HEK293 (cell line): ENCODE measurements around the gene SARM1.

Source experiments
- BCL11B ChIP-seq: fragments of 450-650 bp; formaldehyde crosslinking; IDR thresholded peaks from 2 replicates; pipeline ENCODE4 v1.5.1; 2016; ENCODE audit warnings: low read depth, missing biosample characterization, missing genetic modification characterization
- HOXC10 ChIP-seq: sonication (generic); formaldehyde crosslinking; IDR thresholded peaks from 2 replicates; pipeline ENCODE4 v1.8.1; 2023; ENCODE audit warnings: mild to moderate bottlenecking, missing genetic modification reagents
- RBAK ChIP-seq: fragments of 450-650 bp; formaldehyde crosslinking; IDR thresholded peaks from 2 replicates; pipeline ENCODE4 v1.5.1; 2016; ENCODE audit warnings: missing biosample characterization, missing genetic modification characterization
- SALL2 ChIP-seq: fragments of 450-650 bp; formaldehyde crosslinking; IDR thresholded peaks from 2 replicates; pipeline ENCODE4 v1.5.0; 2017; ENCODE audit warnings: missing biosample characterization, mild to moderate bottlenecking, missing genetic modification characterization, borderline replicate concordance
- YY2 ChIP-seq: fragments of 450-650 bp; formaldehyde crosslinking; IDR thresholded peaks from 2 replicates; pipeline ENCODE4 v1.5.1; 2016; ENCODE audit warnings: missing biosample characterization, missing genetic modification characterization
- ZBTB1 ChIP-seq: fragments of 450-650 bp; formaldehyde crosslinking; IDR thresholded peaks from 2 replicates; pipeline ENCODE4 v1.5.1; 2016; ENCODE audit warnings: missing biosample characterization, missing genetic modification characterization
- ZBTB17 ChIP-seq: fragments of 450-650 bp; formaldehyde crosslinking; IDR thresholded peaks from 2 replicates; pipeline ENCODE4 v1.5.1; 2016; ENCODE audit warnings: missing biosample characterization, missing genetic modification characterization
- ZIC2 ChIP-seq: fragments of 450-650 bp; formaldehyde crosslinking; IDR thresholded peaks from 2 replicates; pipeline ENCODE4 v1.5.1; 2016; ENCODE audit warnings: missing biosample characterization, missing genetic modification characterization
- ZNF114 ChIP-seq: fragments of 450-650 bp; formaldehyde crosslinking; IDR thresholded peaks from 2 replicates; pipeline ENCODE4 v1.5.0; 2017; ENCODE audit warnings: missing biosample characterization, missing genetic modification characterization
- ZNF239 ChIP-seq: fragments of 450-650 bp; formaldehyde crosslinking; IDR thresholded peaks from 2 replicates; pipeline ENCODE4 v1.5.1; 2016; ENCODE audit warnings: missing biosample characterization, missing genetic modification characterization
- ZNF548 ChIP-seq: fragments of 450-650 bp; formaldehyde crosslinking; IDR thresholded peaks from 2 replicates; pipeline ENCODE4 v1.5.1; 2016; ENCODE audit warnings: missing biosample characterization, missing genetic modification characterization
- ZNF558 ChIP-seq: fragments of 450-650 bp; formaldehyde crosslinking; IDR thresholded peaks from 2 replicates; pipeline ENCODE4 v1.5.1; 2016; ENCODE audit warnings: missing biosample characterization, missing genetic modification characterization
- ZNF571 ChIP-seq: fragments of 450-650 bp; formaldehyde crosslinking; IDR thresholded peaks from 2 replicates; pipeline ENCODE4 v1.5.0; 2017; ENCODE audit warnings: missing biosample characterization, missing genetic modification characterization
- ZNF677 ChIP-seq: fragments of 450-650 bp; IDR thresholded peaks from 2 replicates; pipeline ENCODE4 v1.5.0; 2018; ENCODE audit warnings: missing biosample characterization, mild to moderate bottlenecking, missing genetic modification characterization, moderate library complexity
- ZNF76 ChIP-seq: fragments of 450-650 bp; formaldehyde crosslinking; IDR thresholded peaks from 2 replicates; pipeline ENCODE4; 2016; ENCODE audit warnings: low read depth, missing biosample characterization, missing genetic modification characterization, borderline replicate concordance
- TF ChIP-seq, protein P1 (sequence below): fragments of 450-650 bp; formaldehyde crosslinking; IDR thresholded peaks from 2 replicates; pipeline ENCODE4 v1.5.1; 2016; ENCODE audit warnings: missing biosample characterization, missing genetic modification characterization
- TF ChIP-seq, protein P2 (sequence below): IDR thresholded peaks from 2 replicates; pipeline ENCODE4 v1.6.1; 2011; ENCODE audit warnings: mild to moderate bottlenecking, low read depth, low read length, borderline replicate concordance
- TF ChIP-seq, protein P3 (sequence below): fragments of 450-650 bp; formaldehyde crosslinking; IDR thresholded peaks from 2 replicates; pipeline ENCODE4 v1.5.1; 2016; ENCODE audit warnings: missing biosample characterization, missing genetic modification characterization
- TF ChIP-seq, protein P4 (sequence below): fragments of 450-650 bp; formaldehyde crosslinking; IDR thresholded peaks from 2 replicates; pipeline ENCODE4 v1.5.1; 2017; ENCODE audit warnings: missing biosample characterization, missing genetic modification characterization
- TF ChIP-seq, protein P5 (sequence below): fragments of 450-650 bp; formaldehyde crosslinking; IDR thresholded peaks from 2 replicates; pipeline ENCODE4 v1.5.1; 2016; ENCODE audit warnings: missing biosample characterization, missing genetic modification characterization

Gene SARM1

DNA sequence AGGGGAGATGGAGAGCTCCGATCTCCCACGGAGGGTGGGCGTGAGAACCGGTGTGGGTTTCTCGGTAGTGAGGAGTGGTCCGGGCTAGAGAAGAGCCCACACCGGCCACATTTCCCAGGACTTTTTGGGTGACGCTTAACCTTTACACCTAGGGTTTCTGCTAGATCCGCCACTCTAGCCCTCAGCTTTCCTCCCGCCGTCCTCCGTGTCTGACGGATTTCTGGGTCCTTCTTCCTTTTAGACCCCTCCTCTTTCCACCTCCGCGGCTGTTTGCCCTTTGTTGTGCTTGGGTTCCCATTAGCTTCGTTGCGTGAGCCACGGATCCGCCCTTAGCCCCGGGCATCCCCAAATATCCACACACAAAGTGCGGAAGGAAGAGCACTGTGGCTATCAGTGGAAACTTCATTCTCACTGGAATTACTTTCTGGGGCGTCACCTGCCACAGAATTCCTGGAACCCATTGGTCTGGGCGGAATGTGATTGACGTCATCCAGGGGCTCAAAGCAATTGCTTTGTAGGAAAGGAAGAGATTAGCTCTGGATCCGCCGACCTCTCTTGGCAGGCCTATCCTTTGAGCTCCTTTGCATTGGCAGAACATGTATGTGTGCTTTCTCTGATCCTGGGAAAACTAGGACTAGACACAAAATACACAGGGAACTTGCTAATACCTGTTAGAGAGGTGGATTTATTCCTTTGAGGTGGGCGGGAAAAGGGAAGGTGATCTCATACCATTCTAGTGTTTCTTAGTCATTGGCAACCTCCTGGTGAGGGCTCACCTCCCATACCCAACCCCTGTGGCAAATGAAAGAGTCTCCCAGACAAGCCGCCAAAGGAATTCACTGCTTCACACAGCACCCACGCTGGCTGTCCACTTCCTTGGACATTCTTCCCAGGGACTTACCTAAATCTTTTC, 35.3 kb upstream of the SARM1 start (continued):
- TF ChIP-seq, protein P1, sequence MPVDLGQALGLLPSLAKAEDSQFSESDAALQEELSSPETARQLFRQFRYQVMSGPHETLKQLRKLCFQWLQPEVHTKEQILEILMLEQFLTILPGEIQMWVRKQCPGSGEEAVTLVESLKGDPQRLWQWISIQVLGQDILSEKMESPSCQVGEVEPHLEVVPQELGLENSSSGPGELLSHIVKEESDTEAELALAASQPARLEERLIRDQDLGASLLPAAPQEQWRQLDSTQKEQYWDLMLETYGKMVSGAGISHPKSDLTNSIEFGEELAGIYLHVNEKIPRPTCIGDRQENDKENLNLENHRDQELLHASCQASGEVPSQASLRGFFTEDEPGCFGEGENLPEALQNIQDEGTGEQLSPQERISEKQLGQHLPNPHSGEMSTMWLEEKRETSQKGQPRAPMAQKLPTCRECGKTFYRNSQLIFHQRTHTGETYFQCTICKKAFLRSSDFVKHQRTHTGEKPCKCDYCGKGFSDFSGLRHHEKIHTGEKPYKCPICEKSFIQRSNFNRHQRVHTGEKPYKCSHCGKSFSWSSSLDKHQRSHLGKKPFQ (tag by site-specific recombination): no peak
- TF ChIP-seq ZNF571: no peak
- TF ChIP-seq ZNF548: no peak
- no peak for TF ChIP-seq RBAK
- TF ChIP-seq ZIC2: peak; percentile 39; the same call in 1 of the 2 replicates
- TF ChIP-seq, protein P2, sequence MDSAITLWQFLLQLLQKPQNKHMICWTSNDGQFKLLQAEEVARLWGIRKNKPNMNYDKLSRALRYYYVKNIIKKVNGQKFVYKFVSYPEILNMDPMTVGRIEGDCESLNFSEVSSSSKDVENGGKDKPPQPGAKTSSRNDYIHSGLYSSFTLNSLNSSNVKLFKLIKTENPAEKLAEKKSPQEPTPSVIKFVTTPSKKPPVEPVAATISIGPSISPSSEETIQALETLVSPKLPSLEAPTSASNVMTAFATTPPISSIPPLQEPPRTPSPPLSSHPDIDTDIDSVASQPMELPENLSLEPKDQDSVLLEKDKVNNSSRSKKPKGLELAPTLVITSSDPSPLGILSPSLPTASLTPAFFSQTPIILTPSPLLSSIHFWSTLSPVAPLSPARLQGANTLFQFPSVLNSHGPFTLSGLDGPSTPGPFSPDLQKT: no peak
- no peak for TF ChIP-seq HOXC10 (CRISPR knock-in tag)
- TF ChIP-seq ZBTB17 (tag by site-specific recombination): peak; percentile 87
- no peak for TF ChIP-seq ZNF114
- no peak for TF ChIP-seq ZNF239 (tag by site-specific recombination)
- TF ChIP-seq ZNF677 (tag by site-specific recombination): no peak
- TF ChIP-seq, protein P3, sequence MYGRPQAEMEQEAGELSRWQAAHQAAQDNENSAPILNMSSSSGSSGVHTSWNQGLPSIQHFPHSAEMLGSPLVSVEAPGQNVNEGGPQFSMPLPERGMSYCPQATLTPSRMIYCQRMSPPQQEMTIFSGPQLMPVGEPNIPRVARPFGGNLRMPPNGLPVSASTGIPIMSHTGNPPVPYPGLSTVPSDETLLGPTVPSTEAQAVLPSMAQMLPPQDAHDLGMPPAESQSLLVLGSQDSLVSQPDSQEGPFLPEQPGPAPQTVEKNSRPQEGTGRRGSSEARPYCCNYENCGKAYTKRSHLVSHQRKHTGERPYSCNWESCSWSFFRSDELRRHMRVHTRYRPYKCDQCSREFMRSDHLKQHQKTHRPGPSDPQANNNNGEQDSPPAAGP (tag by site-specific recombination): peak; percentile 88
- peak; percentile 51 for TF ChIP-seq ZNF76 (tag by site-specific recombination)
- TF ChIP-seq, protein P4, sequence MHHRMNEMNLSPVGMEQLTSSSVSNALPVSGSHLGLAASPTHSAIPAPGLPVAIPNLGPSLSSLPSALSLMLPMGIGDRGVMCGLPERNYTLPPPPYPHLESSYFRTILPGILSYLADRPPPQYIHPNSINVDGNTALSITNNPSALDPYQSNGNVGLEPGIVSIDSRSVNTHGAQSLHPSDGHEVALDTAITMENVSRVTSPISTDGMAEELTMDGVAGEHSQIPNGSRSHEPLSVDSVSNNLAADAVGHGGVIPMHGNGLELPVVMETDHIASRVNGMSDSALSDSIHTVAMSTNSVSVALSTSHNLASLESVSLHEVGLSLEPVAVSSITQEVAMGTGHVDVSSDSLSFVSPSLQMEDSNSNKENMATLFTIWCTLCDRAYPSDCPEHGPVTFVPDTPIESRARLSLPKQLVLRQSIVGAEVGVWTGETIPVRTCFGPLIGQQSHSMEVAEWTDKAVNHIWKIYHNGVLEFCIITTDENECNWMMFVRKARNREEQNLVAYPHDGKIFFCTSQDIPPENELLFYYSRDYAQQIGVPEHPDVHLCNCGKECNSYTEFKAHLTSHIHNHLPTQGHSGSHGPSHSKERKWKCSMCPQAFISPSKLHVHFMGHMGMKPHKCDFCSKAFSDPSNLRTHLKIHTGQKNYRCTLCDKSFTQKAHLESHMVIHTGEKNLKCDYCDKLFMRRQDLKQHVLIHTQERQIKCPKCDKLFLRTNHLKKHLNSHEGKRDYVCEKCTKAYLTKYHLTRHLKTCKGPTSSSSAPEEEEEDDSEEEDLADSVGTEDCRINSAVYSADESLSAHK (tag by site-specific recombination): no peak
- TF ChIP-seq YY2 (tag by site-specific recombination): no peak
- 0 out of 2 replicates have a peak, but pooled peaks have one; percentile 31 for TF ChIP-seq ZBTB1 (tag by site-specific recombination)
- no peak for TF ChIP-seq SALL2 (tag by site-specific recombination)
- no peak for TF ChIP-seq BCL11B
- TF ChIP-seq ZNF558 (tag by site-specific recombination): peak; percentile 23; the same call in 1 of the 2 replicates
- TF ChIP-seq, protein P5, sequence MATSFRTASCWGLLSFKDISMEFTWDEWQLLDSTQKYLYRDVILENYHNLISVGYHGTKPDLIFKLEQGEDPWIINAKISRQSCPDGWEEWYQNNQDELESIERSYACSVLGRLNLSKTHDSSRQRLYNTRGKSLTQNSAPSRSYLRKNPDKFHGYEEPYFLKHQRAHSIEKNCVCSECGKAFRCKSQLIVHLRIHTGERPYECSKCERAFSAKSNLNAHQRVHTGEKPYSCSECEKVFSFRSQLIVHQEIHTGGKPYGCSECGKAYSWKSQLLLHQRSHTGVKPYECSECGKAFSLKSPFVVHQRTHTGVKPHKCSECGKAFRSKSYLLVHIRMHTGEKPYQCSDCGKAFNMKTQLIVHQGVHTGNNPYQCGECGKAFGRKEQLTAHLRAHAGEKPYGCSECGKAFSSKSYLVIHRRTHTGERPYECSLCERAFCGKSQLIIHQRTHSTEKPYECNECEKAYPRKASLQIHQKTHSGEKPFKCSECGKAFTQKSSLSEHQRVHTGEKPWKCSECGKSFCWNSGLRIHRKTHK (tag by site-specific recombination): no peak
